ENCODE data around the gene RTL10. TPM values are rescaled to one million over a fixed set of nuclear protein-coding genes. Genes with fewer than 3 reads are reported as not detected.

Gene RTL10
- total and polyA plus RNA-seq, 2 of the 8 experiments (the other 6 are each of a cell fraction or from before 2014, with no cell fraction given): 11.5 to 18.8 TPM

DNA sequence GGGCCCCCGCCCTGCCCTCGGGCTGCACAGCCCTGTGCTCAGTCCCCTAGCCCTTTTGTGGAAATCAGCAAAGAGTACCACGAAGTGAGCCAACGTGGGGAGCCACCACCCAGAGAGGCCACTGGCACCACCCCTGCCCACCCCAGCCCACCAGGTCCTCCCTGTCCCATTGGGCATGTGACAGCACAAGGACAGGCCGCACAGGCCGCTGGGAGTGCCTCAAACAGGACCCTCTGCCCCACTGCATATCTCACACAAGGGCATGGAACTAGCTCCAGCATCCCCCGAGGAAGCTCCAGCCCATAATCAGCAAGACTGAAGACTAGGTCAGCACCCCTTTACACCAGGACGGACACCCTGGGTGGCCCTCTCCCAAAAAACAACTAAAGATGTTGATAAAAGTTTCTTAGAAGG, 29.7 kb downstream of the RTL10 start (continued):
- TF ChIP-seq, protein P1, sequence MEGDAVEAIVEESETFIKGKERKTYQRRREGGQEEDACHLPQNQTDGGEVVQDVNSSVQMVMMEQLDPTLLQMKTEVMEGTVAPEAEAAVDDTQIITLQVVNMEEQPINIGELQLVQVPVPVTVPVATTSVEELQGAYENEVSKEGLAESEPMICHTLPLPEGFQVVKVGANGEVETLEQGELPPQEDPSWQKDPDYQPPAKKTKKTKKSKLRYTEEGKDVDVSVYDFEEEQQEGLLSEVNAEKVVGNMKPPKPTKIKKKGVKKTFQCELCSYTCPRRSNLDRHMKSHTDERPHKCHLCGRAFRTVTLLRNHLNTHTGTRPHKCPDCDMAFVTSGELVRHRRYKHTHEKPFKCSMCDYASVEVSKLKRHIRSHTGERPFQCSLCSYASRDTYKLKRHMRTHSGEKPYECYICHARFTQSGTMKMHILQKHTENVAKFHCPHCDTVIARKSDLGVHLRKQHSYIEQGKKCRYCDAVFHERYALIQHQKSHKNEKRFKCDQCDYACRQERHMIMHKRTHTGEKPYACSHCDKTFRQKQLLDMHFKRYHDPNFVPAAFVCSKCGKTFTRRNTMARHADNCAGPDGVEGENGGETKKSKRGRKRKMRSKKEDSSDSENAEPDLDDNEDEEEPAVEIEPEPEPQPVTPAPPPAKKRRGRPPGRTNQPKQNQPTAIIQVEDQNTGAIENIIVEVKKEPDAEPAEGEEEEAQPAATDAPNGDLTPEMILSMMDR (IDR thresholded peaks at IDR 0.05; ENCODE audit: control extremely low read depth in 1 of 3, insufficient read depth in 1 of 3, low read depth in 1 of 3, low read length in 3 of 3): no peak
- TF ChIP-seq CBX5 (IDR thresholded peaks at IDR 0.05; ENCODE audit: low read depth, low read length) (no peak), EGR1 (IDR thresholded peaks at IDR 0.05; ENCODE audit: borderline replicate concordance, low read depth, low read length) (no peak), POLR2A (IDR thresholded peaks at IDR 0.05; ENCODE audit: control extremely low read depth in 1 of 2, low read depth in 2 of 2, low read length in 2 of 2) (no peak)
